Measurements from ENCODE around the gene PAEP. TPM values are rescaled to one million over a fixed set of nuclear protein-coding genes. Genes with fewer than 3 reads are reported as not detected.

Gene PAEP
- total RNA-seq, 1 donor: not detected

DNA sequence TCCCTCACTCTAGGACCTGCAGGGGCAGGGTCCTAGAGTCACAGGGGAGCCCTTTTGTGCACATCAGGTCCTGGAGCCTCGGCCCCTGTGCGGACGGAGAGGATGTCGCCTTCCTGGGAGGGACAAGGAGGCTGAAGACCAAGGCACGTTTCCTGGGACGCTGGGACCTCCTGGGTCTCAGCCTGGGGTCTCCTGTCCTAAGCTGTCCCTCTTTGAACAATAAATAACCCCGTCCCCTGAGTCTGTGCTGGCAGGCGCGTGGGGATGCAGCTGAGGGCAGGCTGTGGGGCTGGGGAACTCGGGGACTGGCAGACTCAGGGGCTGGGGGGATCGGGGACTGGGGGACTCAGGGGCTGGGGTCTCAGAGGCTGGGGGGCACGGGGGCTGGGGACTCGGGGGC, 31.1 kb downstream of the PAEP start:
- Histone ChIP-seq H3K4me3 (ENCODE audit: insufficient read depth, low read length) (no peak overlapping the region), H4K20me1 (ENCODE audit: insufficient read depth, low read length) (no peaks in the 10 kb centered on the region), H3K79me2 (ENCODE audit: insufficient read depth, low read length) (no peaks in the 10 kb centered on the region), H3K27ac (ENCODE audit: low read depth, low read length) (no peak overlapping the region), H3K4me2 (ENCODE audit: insufficient read depth, low read length) (no peak overlapping the region), H3K9me3 (ENCODE audit: low read depth, low read length) (no peaks in the 10 kb centered on the region), H3K4me1 (ENCODE audit: insufficient read depth, low read length) (no peaks in the 10 kb centered on the region), H2AFZ (ENCODE audit: low read length) (no peak overlapping the region), H3K36me3 (ENCODE audit: insufficient read depth, low read length) (no peaks in the 10 kb centered on the region), H3K27me3 (ENCODE audit: insufficient read depth, low read length) (peaks cover 3% of the 10 kb centered on the region)
- no peak for DNase-seq (ENCODE audit: insufficient read length, low spot score, missing footprints)
- TF ChIP-seq, protein P1, sequence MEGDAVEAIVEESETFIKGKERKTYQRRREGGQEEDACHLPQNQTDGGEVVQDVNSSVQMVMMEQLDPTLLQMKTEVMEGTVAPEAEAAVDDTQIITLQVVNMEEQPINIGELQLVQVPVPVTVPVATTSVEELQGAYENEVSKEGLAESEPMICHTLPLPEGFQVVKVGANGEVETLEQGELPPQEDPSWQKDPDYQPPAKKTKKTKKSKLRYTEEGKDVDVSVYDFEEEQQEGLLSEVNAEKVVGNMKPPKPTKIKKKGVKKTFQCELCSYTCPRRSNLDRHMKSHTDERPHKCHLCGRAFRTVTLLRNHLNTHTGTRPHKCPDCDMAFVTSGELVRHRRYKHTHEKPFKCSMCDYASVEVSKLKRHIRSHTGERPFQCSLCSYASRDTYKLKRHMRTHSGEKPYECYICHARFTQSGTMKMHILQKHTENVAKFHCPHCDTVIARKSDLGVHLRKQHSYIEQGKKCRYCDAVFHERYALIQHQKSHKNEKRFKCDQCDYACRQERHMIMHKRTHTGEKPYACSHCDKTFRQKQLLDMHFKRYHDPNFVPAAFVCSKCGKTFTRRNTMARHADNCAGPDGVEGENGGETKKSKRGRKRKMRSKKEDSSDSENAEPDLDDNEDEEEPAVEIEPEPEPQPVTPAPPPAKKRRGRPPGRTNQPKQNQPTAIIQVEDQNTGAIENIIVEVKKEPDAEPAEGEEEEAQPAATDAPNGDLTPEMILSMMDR (IDR thresholded peaks at IDR 0.05; ENCODE audit: extremely low read depth, low read depth, low read length): no peak

DNA sequence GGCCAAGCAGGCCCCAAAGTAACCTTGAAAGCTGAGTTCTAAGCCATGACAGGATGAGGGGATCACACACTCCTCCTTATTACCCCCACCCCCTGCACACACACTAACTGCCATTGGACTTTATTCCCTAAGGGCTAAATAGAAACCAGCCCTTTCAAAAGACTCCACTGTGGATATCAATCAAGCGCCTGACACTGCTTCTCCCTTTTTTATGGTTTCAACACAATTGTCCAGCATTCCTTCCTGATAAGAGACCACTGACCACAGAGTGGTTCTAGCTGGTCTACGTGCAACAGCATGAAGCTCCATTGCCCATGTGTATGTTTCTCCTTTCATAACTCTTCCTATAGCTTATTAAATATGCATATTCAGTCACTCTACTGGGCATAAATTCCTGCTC, 34.7 kb downstream of the PAEP start:
- DNase-seq (ENCODE audit: insufficient read length, low spot score, missing footprints): no peak
- H4K20me1 ChIP-seq (ENCODE audit: insufficient read depth, low read length): no peaks in the 10 kb centered on the region
- no peak overlapping the region for H3K4me3 ChIP-seq (ENCODE audit: insufficient read depth, low read length)
- H3K36me3 ChIP-seq (ENCODE audit: insufficient read depth, low read length): no peaks in the 10 kb centered on the region
- no peaks in the 10 kb centered on the region for H3K79me2 ChIP-seq (ENCODE audit: insufficient read depth, low read length)
- TF ChIP-seq, protein P1 (IDR thresholded peaks at IDR 0.05; ENCODE audit: extremely low read depth, low read depth, low read length): no peak
- peaks cover 8% of the 10 kb centered on the region for H3K27me3 ChIP-seq (ENCODE audit: insufficient read depth, low read length)
- H3K27ac ChIP-seq (ENCODE audit: low read depth, low read length): no peak overlapping the region
- H2AFZ ChIP-seq (ENCODE audit: low read length): no peak overlapping the region
- no peak overlapping the region for H3K4me2 ChIP-seq (ENCODE audit: insufficient read depth, low read length)
- H3K4me1 ChIP-seq (ENCODE audit: insufficient read depth, low read length): no peaks in the 10 kb centered on the region
- no peaks in the 10 kb centered on the region for H3K9me3 ChIP-seq (ENCODE audit: low read depth, low read length)

DNA sequence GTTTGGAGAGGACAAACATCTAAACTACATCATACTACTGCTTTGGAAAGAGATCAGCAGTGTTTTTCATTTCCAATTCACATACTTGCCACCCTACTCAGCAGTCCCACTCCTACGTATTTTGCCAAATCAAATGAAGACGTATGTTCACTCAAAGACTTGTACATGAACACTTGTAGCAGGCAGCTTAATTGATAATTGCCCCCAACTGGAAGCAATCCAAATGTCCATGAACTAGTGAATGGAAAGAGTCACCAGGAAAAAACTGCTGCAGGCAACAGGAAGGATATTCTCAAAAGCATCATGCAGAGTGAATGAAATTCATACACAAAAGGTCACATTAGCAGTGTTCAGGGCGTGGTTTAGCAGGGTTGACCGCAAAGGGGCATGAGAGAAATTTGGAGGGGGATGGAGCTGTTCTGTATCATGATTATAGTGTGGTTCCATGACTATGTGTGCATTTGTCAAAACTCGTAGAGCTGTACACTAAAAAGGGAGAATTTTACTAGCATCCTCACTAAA, 38.8 kb downstream of the PAEP start:
- TF ChIP-seq, protein P1 (IDR thresholded peaks at IDR 0.05; ENCODE audit: extremely low read depth, low read depth, low read length): no peak

DNA sequence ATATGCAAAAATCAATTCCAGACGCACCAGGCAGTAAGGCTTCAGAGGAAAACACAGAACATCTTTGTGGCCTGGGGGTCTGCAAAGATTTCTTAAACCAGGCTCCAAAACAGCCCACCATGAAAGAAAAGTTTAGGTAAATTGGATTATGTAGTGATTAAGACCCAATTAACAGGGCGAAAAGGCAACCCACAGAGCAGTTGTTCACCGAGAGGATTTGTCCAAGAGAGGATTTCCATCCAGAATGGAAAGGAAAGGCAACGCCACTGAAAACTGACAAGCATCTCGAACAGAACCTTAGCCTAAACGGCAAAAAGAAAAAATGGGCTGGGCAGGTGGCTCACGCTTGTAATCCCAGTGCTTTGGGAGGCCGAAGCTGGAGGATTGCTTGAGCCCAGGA, 40.4 kb downstream of the PAEP start:
- Histone ChIP-seq H3K36me3 (ENCODE audit: insufficient read depth, low read length) (no peaks in the 10 kb centered on the region), H3K79me2 (ENCODE audit: insufficient read depth, low read length) (no peaks in the 10 kb centered on the region), H3K4me2 (ENCODE audit: insufficient read depth, low read length) (no peak overlapping the region), H2AFZ (ENCODE audit: low read length) (no peak overlapping the region), H3K27me3 (ENCODE audit: insufficient read depth, low read length) (peaks cover 8% of the 10 kb centered on the region), H4K20me1 (ENCODE audit: insufficient read depth, low read length) (no peaks in the 10 kb centered on the region), H3K9me3 (ENCODE audit: low read depth, low read length) (no peaks in the 10 kb centered on the region), H3K4me1 (ENCODE audit: insufficient read depth, low read length) (no peaks in the 10 kb centered on the region), H3K4me3 (ENCODE audit: insufficient read depth, low read length) (no peak overlapping the region), H3K27ac (ENCODE audit: low read depth, low read length) (no peak overlapping the region)
- DNase-seq (ENCODE audit: insufficient read length, low spot score, missing footprints): no peak
- TF ChIP-seq, protein P1 (IDR thresholded peaks at IDR 0.05; ENCODE audit: extremely low read depth, low read depth, low read length): no peak

More for the DNA sequence above, 38.8 kb downstream of the PAEP start:
- no peak overlapping the region for H3K4me3 ChIP-seq (ENCODE audit: insufficient read depth, low read length)
- H2AFZ ChIP-seq (ENCODE audit: low read length): no peak overlapping the region
- no peaks in the 10 kb centered on the region for H3K4me1 ChIP-seq (ENCODE audit: insufficient read depth, low read length)
- H3K4me2 ChIP-seq (ENCODE audit: insufficient read depth, low read length): no peak overlapping the region
- H3K9me3 ChIP-seq (ENCODE audit: low read depth, low read length): no peaks in the 10 kb centered on the region
- no peaks in the 10 kb centered on the region for H3K36me3 ChIP-seq (ENCODE audit: insufficient read depth, low read length)
- no peaks in the 10 kb centered on the region for H3K79me2 ChIP-seq (ENCODE audit: insufficient read depth, low read length)
- H4K20me1 ChIP-seq (ENCODE audit: insufficient read depth, low read length): no peaks in the 10 kb centered on the region
- DNase-seq (ENCODE audit: insufficient read length, low spot score, missing footprints): no peak
- H3K27me3 ChIP-seq (ENCODE audit: insufficient read depth, low read length): peaks cover 8% of the 10 kb centered on the region
- no peak overlapping the region for H3K27ac ChIP-seq (ENCODE audit: low read depth, low read length)

Data from osteoblast (primary cell).